Right ventricle myocardium inferior (tissue), 1 donor: Measurements from ENCODE around the gene TOMM5. TPM values are rescaled to one million over a fixed set of nuclear protein-coding genes. Genes with fewer than 3 reads are reported as not detected.
A peak's percentile ranks its signal among the peaks of the same experiment; 100 is the strongest.
"Not testable (repeated sequence)": the region's sequence is repeated elsewhere in the genome, so short reads cannot be mapped to it uniquely, and the experiment has no call there.

Source experiments
- ATAC-seq: fragments of 200-7000 bp; cut with Tn5 transposase; one replicate; pipeline ENCODE4 v1.9.1; 2020; ENCODE audit warnings: mild to moderate bottlenecking, moderate library complexity
- DNase-seq: peaks from one replicate; pipeline ENCODE4 v3.0.0; 2021; ENCODE audit errors: missing footprints
- intact Hi-C: fragments of 100-400 bp; cut with DNase I; formaldehyde crosslinking; loops from one replicate; pipeline ENCODE4 v1.11.0; 2022
- total RNA-seq: library from RNA; stranded (reverse); fragmentation: NEBNext Ultra II Directional; extraction: Animal tissue kit (Norgen Biotek cat#: 25700); gene quantifications from one replicate; pipeline ENCODE4 v1.2.1, GENCODE V29; 2021
- donor health status: DM: no; HTN: yes; CAD: no; lungs with severe emphysema.

TOMM5 gene
- total RNA-seq, 1 donor from 2014 or later, result 62.3 TPM

DNA sequence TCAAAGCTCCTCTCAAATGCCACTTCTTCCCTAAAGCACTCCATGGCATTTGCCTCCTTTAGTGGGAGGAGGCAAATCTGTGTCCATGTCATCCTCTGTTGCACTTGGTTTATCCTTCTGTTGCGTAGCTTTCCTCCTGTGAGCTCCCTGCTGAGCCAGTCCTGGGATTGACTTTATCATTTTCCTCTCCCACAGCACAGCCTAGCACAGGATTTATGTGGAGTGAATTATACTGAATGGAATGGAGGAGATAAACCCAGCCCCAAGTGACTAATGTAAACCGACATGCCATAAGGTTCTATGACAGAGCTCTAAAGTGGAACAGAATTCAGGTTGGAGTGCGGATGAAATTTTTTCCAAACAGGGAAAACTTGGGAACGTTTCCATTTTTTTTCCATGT is 26.4 kb upstream of the TOMM5 start:
- ATAC-seq (no peak), DNase-seq (no peak)
- intact Hi-C loops, result no loop called here

DNA sequence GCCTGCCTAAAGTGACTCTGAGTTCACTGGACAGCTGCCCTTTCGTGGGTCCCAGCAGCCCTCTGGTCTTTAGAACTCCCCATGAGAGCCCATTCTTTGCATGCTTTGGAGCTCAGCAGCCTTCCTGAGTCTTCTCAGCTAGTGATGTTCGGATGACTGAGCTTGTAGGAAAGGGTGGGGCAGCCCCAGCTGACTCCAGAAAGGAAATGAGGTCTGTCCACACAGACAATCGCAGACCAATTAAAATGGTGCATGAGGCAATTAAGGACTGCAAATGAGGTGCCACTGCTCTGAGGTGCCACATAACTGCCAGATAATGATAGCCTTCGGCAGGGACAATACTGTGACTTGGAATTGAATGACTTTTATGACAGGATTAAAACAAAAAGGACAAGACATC is 25.4 kb upstream of the TOMM5 start:
- ATAC-seq (no peak), DNase-seq (no peak)
- intact Hi-C loops, result no loop called here

DNA sequence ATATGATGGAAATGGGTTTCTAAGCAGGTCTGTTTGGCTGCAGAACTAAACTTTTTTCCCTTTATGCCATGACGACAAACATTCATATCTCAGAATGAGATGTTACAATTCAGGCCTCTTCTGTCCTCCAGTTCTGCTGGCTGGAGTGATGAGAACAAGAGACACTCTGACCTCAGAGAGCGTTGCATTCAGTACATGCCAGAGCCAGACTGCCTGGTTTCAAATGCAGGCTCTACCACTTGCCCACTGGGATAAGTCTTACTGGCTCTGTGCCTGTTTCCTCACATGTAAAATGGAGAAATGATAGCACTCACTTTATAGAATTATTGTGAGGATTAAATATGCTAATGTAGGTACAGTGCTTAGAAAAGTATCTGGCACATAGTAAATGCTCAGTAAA is 24.8 kb upstream of the TOMM5 start:
- intact Hi-C loops, result no loop called here
- ATAC-seq, result no peak

DNA sequence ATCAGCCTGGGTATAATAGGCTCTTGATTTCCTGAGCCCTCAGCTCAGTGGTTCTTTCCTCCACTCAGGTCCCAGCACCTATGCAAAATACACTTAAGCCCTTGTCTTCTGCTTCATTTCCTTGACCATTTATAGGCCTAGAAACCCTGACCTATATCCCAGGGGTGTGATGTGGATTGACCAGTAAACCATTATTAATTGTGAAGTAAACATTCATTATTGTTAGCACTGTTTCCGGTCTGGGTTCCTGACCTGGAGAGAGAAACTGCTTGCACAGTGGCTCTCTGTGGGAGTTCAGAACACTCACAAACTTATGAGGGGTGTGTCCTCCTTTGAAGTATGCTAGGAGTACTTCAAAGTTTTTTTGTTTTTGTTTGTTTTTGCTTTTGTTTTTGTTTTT is 19.6 kb upstream of the TOMM5 start:
- ATAC-seq (no peak), DNase-seq (no peak)
- intact Hi-C loops, result no loop called here

More for the DNA sequence above, 24.8 kb upstream of the TOMM5 start:
- DNase-seq, result no peak

DNA sequence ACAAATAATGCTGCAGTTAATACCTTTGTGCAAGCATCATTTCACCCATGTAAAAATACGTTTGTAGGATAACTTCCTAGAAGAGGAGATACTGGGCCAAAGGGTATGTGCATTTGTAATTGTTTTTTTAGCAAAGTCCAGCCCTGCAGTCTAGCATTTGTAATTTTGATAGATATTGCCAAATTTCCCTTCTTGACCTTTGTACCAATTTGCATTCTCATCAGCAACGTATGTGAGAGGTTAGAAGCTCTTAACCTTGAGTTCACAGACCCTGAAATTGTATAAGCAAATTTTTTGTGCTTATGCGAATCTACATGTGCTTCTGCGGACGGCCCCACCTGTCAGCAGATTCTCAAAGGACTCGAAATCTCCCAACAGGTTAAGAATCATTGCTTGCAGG is 18.6 kb upstream of the TOMM5 start:
- intact Hi-C loops, result no loop called here
- no peak for ATAC-seq
- DNase-seq, result no peak

DNA sequence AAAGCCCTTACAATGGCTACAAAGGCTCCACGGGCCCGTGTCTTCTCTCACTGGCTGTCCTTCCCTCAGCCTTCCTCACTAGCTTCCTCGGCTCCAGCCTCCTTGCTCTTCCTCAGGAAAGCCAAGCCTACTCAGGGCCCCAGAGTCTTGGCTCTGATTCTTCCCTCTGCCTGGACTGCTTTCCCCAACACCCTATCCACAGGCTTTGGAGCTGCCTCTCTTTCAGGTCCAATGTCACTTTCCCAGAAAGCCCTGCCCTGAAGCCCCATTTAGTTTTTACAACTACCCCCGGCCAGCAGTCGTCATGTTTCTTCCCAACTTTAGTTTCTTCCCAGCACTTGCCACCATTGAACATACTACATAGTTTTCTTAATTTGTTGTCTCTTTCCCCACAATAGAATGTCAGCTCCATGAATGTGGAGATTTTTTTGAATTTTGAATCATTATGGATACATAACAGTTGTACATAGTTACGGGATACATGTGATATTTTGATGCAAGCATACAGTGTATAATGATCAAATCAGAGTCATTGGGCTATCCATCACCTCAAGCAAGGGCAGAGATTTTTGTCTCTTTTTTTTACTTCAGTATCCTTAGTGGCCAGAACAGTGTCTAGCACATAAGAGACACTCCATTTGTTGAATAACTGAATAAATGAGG is 17.5 kb upstream of the TOMM5 start:
- ATAC-seq (no peak), DNase-seq (no peak)
- intact Hi-C loops, result no loop called here

DNA sequence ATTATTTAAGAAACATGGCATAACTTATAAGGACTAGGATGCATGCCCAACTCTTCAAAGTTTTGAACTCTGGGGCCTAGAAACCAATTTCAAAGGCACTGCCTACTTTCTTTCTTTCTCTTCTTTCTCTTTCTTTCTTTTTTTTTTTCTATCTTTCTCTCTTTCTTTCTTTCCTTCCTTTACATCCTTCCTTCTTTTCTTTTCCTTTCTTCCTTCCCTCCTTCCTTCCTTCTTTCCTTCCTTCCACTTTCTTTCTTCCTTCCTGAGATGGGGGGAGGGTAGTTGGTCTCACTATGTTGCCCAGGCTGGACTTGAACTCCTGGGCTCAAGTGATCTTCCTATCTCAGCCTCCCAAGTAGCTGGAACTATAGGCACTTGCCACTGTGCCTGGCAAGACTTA is 15.9 kb upstream of the TOMM5 start:
- intact Hi-C loops, result no loop called here
- ATAC-seq, result no peak

DNA sequence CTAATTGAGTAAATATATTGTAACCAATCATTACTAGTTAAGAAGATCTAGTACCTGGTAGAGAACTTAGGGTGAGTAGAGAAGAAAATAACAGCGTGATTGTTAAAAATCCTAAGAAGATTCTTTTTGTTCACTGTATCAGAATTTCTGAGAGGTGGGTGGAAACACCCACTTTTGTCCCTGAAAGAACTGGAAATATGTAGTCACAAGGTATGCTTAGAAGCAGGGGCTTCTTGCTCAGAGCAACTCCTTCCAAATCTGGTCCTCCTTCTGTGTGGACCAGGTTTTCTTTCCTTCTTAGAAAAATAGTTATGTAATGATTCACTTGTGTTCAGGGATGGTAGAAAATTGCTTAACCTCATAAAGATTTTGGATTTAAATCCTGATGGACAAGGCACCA is 11.9 kb upstream of the TOMM5 start:
- ATAC-seq (no peak), DNase-seq (no peak)
- intact Hi-C loops, result no loop called here

More for the DNA sequence above, 15.9 kb upstream of the TOMM5 start:
- no peak for DNase-seq

DNA sequence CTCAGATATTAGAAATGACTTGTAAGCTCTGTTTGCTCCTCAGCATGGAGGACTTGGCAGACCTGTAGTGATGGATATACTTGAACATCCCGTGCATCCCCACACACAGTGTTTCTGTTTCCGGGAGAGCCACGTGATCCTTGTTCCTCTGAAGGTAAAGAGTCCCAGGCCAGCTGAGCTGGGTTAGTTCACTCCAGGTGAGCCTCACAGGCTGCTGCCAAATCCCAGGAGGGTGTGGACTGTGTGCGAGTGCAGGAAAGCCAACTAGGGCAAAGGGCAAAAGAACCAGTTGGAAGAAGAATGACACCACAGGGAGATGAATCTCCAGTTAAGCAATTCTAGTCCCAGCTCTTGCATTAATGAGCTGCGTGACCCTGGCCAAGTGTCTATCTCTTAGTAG is 10.4 kb upstream of the TOMM5 start:
- DNase-seq, result no peak
- intact Hi-C loops, result no loop called here
- ATAC-seq, result peak; percentile 78

DNA sequence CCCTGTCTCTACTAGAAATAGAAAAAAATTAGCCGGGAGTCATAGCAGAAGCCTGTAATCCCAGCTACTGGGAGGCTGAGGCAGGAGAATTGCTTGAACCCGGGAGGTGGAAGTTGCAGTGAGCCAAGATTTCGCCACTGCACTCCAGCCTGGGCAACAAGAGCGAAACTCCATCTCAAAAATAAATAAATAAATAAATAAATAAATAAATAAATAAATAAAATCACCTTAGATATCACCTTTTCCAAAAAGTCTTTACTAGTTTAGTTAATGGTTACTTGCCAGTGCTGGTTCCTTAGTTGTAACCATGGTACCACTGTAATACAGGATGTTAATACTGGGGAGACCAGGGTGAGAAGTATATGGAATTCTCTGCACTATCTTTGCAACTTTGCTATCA is 9.7 kb upstream of the TOMM5 start:
- intact Hi-C loops, ATAC-seq, DNase-seq: not testable (repeated sequence)

DNA sequence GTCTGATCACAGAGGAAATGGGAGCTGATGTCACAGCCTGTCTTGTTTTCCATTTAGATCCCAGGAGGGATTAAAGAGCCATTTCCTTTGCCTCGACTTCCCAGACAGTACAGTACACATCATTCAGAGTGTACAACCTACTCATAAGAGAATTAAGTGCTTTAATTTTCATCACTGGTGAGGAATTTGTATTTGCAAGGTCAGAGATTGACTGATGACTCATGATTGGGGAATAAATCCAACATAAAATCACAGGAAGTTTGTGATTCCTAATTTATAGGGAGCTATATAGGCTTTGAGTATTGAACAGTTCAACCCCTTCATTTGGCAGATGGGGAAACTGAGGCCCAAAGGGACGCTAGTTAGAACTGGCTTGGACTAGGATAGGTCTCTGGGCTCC is 4.1 kb upstream of the TOMM5 start:
- intact Hi-C loops, result no loop called here
- ATAC-seq (no peak), DNase-seq (no peak)

DNA sequence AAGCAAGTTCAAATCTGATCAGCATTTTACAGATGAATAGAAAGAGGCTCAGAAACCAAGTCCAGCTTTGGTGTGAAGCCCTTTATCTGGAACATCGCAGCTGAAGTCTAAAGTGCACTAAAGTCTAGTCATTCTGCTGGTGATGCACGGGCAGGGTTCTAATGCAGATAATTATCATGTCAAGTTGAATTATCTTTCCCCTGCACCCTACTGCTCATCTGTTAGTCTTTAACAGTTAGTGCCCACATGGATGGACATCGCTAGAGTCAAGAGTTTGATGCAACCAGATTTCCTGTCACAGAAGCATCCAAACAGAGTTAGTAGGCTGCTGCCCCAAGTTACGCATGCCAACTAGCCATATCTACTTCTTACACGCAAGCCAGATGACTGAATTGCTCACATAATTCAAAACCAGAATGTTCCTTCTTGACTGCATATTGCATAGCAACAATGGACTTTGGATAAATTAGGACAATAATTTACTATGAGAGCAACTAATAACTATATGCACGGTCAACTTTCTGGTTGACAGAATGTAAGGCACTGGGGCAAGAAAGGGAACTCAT is 1.6 kb upstream of the TOMM5 start:
- DNase-seq (no peak), ATAC-seq (no peak)
- intact Hi-C loops, result loop anchor here (5.0 kb wide), 2 partner anchors 53 to 188 kb away; no protein-coding TSS in a partner anchor

DNA sequence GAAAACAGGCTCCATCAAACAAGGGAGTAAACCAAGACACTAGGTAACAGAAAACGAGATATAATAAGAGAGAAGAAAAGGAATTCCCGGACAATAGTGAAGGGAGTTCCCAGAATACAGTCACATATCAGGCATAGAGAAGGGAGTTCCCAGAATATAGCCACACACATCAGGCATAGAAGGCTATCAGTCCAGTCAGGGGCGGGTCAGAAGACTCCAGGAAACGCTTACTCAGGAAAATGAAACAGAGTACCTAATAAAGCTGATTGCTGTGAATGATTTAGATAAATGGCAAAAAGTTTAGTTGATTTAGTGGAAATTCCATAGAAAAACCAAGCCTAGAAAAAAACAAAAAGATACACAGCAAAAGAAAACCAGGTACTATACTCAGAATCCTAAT is 4.9 kb downstream of the TOMM5 start:
- no peak for ATAC-seq
- intact Hi-C loops, result no loop called here
- DNase-seq, result no peak

DNA sequence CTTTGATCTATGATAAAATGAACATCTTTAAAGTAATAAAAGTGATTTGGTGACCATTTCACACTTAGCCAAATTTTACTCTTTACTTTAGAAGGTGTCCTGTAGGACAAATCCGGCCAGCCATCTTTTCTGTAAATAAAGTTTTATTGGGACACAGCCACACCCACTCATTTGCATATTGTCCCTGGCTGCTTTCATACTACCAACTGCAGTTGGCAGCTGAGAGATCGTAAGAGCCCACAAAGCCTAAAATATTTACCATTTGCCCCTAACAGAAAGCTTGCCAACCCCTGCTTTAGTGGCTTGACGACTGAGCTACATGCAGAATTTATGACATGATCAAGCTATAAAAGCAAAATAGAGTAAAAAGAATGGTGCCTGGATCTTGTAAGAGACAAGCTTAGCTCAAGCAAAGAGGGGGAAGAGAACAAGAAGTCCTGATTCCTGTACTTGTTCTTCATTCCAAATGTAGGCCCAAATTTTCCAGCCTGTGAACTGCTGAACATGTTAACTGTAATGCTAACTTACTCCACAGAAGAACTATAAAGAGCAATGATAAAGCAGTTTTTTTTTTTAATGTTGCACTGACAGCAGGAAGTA is 8.8 kb downstream of the TOMM5 start:
- DNase-seq (no peak), ATAC-seq (no peak)
- intact Hi-C loops, result no loop called here

DNA sequence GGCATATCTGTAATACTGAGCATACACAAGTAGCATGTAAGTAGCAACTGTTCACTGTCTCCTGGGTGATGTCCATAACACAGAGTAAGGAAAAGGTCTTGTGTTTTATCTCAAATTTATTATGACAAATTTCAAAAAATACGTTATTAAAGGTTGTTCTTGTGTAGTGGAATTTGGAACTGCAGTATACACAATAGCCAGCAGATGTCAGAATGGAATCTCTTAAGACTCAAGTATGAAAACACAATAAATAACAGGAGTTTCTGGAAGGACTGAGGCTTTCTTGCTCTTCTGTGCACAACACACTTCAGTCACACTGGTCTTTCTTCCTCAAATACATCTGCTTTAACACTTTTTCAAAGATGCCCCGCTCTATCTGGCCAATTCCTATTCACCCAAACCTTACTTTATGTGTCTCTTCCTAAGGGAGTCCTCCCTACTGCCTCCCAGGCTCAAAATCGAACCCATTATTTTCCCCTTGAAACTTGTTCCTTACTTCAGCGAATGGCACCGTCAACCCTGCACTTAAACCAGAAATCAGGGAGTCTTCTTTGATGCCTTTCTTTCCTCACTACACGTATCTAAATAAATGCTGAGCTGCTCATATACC is 9.7 kb downstream of the TOMM5 start:
- ATAC-seq, result no peak
- intact Hi-C loops, result no loop called here
- no peak for DNase-seq

DNA sequence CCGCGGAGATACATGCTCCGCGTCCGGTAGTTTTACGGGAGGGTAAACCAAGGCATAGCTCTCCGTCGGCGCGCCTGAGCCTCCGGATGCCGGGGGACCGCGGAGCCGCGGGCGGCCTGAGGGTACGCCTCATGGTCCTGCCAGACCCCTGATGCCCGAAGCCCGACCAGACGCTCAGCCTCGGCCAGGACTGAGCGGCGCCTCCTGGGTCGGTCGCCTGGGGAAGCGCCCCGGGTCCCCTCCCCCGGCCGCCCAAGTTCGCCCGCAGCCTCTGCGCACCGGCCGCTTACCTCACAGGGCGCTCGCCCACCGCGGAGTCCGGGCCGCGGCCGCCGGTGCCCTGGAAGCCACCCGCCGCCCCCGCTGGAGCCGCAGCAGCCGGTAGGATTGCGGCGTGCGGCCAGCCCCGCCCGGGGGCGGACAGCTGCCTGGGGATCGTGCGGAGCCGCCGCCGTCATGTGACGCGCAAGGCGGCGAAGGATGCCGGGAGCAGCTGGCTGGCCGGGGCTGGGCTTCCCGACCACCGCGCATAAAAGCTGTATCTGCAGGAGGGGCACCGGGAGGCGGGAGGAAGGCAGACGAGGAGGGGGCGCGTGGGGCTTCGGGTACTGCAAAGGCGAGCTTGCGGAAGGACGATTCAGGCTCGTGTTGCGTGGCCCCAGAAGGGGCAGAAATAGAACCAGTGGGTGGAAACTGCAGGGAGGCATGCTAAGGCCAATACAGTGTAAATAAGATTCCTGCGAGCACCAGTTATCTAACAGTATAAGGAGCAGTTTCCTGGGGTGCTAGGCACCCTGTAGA is 16.3 kb downstream of the TOMM5 start, which contains the start of gene FBXO10:
Gene FBXO10 (minus strand): TSS at position 460 of the 801 bp plus-strand sequence. CDS start 34,612 bp downstream, outside the sequence.
- intact Hi-C loops, result loop anchor here (5.0 to 10.0 kb wide), 4 partner anchors 91 to 211 kb away; partner anchors contain the start of genes EXOSC3, GRHPR and POLR1E
- DNase-seq (peak; percentile 88), ATAC-seq (peak; percentile 97)

DNA sequence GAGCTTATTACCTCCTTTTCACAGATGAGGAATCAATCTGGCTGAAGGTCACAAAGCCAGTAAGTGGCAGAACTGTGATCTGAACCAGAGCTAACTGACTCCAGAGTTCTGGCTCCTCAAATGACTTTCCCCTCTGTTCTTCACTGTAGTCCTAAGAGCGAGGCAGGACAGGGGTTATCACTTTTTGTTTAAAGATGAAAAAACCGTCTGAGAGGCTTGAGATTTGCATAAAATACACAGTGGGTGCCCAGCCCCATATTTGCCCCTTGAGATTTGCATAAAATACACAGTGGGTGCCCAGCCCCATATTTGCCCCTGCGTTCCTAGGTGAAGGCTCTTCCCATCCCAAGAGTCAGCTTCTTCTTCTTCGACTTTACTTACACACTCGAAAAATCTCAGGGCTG is 16.9 kb downstream of the TOMM5 start:
- intact Hi-C loops, result loop anchor here (5.0 to 10.0 kb wide), 4 partner anchors 91 to 212 kb away; partner anchors contain the start of genes EXOSC3, GRHPR and POLR1E
- DNase-seq (no peak), ATAC-seq (peak; percentile 19)

DNA sequence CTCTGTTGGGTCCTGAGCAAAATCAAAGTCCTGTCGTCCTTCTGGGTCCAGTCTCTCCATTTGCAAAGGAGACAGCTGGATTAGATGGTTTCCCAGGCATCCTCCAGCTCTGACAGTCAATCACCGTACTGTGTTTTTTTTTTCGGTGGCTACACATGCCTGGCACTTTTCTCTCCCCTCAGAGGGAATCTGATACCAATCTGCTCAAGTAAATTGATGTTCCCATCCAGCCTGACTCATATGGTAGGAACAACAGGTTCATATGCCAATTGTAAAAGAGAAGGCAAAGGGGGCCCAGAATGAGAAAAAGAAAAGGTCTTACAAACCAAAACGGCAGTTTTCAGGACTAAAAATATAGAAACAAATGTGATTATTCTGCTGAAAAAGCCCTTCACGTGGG is 17.4 kb downstream of the TOMM5 start:
- ATAC-seq, result no peak
- intact Hi-C loops, result loop anchor here (5.0 to 10.0 kb wide), 4 partner anchors 90 to 212 kb away; partner anchors contain the start of genes EXOSC3, GRHPR and POLR1E
- no peak for DNase-seq

DNA sequence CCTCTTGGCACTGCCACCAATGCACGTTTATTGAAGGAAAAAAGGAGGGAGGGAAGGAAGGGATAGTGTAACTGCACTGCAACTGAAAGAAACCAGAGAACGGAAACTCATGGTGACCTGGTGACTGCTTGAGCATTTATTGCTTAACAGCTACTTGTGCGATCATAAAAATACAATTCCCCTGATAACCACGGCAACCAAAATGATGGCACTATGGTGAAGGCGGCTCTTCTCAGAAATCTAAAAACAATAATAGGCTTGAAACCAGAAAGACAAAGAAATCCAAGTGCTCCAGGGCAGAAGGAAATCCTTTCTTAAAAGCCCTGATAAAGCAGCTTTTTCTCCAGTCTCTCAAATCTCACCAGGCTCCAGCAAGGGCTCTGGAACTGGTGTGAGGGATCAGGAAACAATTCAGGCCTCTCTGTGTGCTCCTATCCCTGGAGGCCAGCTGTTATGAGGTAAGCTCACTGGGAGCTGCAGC is 18.1 kb downstream of the TOMM5 start:
- ATAC-seq (no peak), DNase-seq (no peak)
- intact Hi-C loops, result loop anchor here (10.0 kb wide), 3 partner anchors 89 to 171 kb away; partner anchors contain the start of genes GRHPR and POLR1E
